ENCODE measurements around the gene SLC34A3. TPM values are rescaled to one million over a fixed set of nuclear protein-coding genes. Genes with fewer than 3 reads are reported as not detected.

Gene SLC34A3
- polyA plus RNA-seq, 4 donors: 4.4 to 15.4 (median 8.9) TPM

GRCh38 chr9:137194909-137195308 is 35.8 kb upstream of the SLC34A3 start:
- DNase-seq (ENCODE audit: low read depth in 4 of 4, low spot score in 2 of 4): no peak

- no peak for DNase-seq (ENCODE audit: low read depth in 4 of 4, low spot score in 2 of 4)
Observed at GRCh38 chr9:137195525-137196220, 35.0 kb upstream of the SLC34A3 start.

GRCh38 chr9:137198051-137198901 is 32.4 kb upstream of the SLC34A3 start:
- DNase-seq (ENCODE audit: low read depth in 4 of 4, low spot score in 2 of 4): no peak

GRCh38 chr9:137198902-137199283 is 31.8 kb upstream of the SLC34A3 start:
- DNase-seq (ENCODE audit: low read depth in 4 of 4, low spot score in 2 of 4): no peak

- no peak for DNase-seq (ENCODE audit: low read depth in 4 of 4, low spot score in 2 of 4)
Observed at GRCh38 chr9:137199411-137200121, 31.1 kb upstream of the SLC34A3 start.

GRCh38 chr9:137200311-137201204 is 30.1 kb upstream of the SLC34A3 start, which contains the start of gene TPRN:
Gene TPRN, minus strand, starts transcription at chr9:137200741. Its CDS starts 30 bp downstream, at chr9:137200711.
- DNase-seq (ENCODE audit: low read depth in 4 of 4, low spot score in 2 of 4): peak; percentile 89 to 98 (median 94)

- DNase-seq (ENCODE audit: low read depth in 4 of 4, low spot score in 2 of 4): no peak
Observed at GRCh38 chr9:137201205-137201868, 29.4 kb upstream of the SLC34A3 start.

- DNase-seq (ENCODE audit: low read depth in 4 of 4, low spot score in 2 of 4): no peak
Observed at GRCh38 chr9:137202966-137203365, 27.7 kb upstream of the SLC34A3 start.

GRCh38 chr9:137204731-137205125 is 26.0 kb upstream of the SLC34A3 start:
- no peak for DNase-seq (ENCODE audit: low read depth in 4 of 4, low spot score in 2 of 4)

GRCh38 chr9:137205126-137206069 is 25.3 kb upstream of the SLC34A3 start, which contains the start of the genes NDOR1 and TMEM203:
Gene NDOR1, plus strand, starts transcription at chr9:137205700. Its CDS starts 78 bp downstream, at chr9:137205778.
Gene TMEM203, minus strand, starts transcription at chr9:137205648. Its CDS starts 234 bp downstream, at chr9:137205414.
- peak in 1 of 4 donors; percentile 88 for DNase-seq (ENCODE audit: low read depth in 4 of 4, low spot score in 2 of 4)

- DNase-seq (ENCODE audit: low read depth in 4 of 4, low spot score in 2 of 4): no peak
Observed at GRCh38 chr9:137206602-137207001, 24.1 kb upstream of the SLC34A3 start.

GRCh38 chr9:137211532-137211931 is 19.2 kb upstream of the SLC34A3 start:
- no peak for DNase-seq (ENCODE audit: low read depth in 4 of 4, low spot score in 2 of 4)

GRCh38 chr9:137212520-137212919 is 18.2 kb upstream of the SLC34A3 start:
- no peak for DNase-seq (ENCODE audit: low read depth in 4 of 4, low spot score in 2 of 4)

GRCh38 chr9:137213160-137214060 is 17.3 kb upstream of the SLC34A3 start:
- no peak for DNase-seq (ENCODE audit: low read depth in 4 of 4, low spot score in 2 of 4)

GRCh38 chr9:137214620-137215019 is 16.1 kb upstream of the SLC34A3 start:
- DNase-seq (ENCODE audit: low read depth in 4 of 4, low spot score in 2 of 4): no peak

- no peak for DNase-seq (ENCODE audit: low read depth in 4 of 4, low spot score in 2 of 4)
Observed at GRCh38 chr9:137215196-137215986, 15.3 kb upstream of the SLC34A3 start.

Measured in left renal cortex interstitium (tissue), 4 donors.